Heart left ventricle (tissue), 13 donors: ENCODE measurements around the gene CEP192.

ENCODE experiments used
- POLR2A ChIP-seq, 2 donors: fragments of 450-650 bp; IDR thresholded peaks; one replicate each; pipeline ENCODE4 v1.6.1; 2017; ENCODE audit warnings: antibody characterized with exemption in 2 of 2, mild to moderate bottlenecking in 2 of 2, moderate library complexity in 2 of 2
- TF ChIP-seq, protein P1 (sequence below), 12 donors: fragments of 200-600 bp; sonication (generic) in 4 of 12; IDR thresholded peaks; one replicate each; pipeline versions ENCODE4 v1.5.0 to v1.8.0; 2018 to 2022; ENCODE audit warnings: antibody characterized with exemption in 12 of 12, mild to moderate bottlenecking in 5 of 12
- donor health status: ischemic (EF 13 %, LVEDD 7.1; RV severe dilation, severe dysfunction).
- donor health status: DM: no; HTN: yes; CAD: no.
- donor health status: DM: no; HTN: no; CAD: no.
- donor health status: ischemic (EF 25% LVEDD 6.9; RV normal size, moderate dysfunction).
- donor health status: ischemic (EF 25% LVEDD 5.7; RV mildly dilated, moderate dysfunction).
- donor health status: ischemic (EF 35%, LVEDD 5.7; RV mildly dilated, moderate dysfunction).
- donor health status: nonischemic (EF 11% LVEDD 7.7; RV severe dilation, severe dysfunction).
- donor health status: DM: yes; HTN: yes; CAD: no.
- donor health status: PGD.
- donor health status: ischemic (EF 29% LVEDD 5.4; RV normal size, mild dysfunction).
- donor health status: nonischemic (EF 23%, LVEDD 6.1; RV moderate dilation, normal function).

DNA sequence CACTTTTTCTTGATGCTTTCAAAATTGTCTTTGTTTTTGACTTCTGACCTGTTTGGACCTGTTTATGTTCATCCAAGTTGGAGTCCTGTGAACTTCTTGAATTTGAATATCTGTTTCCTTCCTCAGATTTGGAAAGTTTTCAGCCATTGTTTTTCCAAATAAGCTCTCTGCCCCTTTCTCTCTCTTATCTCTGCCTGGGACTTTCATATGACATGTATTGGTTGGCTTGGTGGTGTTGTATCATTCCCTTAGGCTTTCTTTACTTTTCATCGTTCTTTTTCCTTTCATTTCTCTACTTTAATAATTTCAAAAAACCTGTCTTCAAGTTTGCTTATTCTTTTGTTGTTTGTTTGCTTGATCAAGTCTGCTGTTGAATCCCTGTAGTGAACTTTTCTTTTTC is 167.3 kb downstream of the CEP192 start:
- TF ChIP-seq, protein P1, sequence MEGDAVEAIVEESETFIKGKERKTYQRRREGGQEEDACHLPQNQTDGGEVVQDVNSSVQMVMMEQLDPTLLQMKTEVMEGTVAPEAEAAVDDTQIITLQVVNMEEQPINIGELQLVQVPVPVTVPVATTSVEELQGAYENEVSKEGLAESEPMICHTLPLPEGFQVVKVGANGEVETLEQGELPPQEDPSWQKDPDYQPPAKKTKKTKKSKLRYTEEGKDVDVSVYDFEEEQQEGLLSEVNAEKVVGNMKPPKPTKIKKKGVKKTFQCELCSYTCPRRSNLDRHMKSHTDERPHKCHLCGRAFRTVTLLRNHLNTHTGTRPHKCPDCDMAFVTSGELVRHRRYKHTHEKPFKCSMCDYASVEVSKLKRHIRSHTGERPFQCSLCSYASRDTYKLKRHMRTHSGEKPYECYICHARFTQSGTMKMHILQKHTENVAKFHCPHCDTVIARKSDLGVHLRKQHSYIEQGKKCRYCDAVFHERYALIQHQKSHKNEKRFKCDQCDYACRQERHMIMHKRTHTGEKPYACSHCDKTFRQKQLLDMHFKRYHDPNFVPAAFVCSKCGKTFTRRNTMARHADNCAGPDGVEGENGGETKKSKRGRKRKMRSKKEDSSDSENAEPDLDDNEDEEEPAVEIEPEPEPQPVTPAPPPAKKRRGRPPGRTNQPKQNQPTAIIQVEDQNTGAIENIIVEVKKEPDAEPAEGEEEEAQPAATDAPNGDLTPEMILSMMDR (IDR thresholded peaks at IDR 0.05), result no peak
- TF ChIP-seq POLR2A (IDR thresholded peaks at IDR 0.05), result no peak
